ENCODE data around the gene CEP112. TPM values are rescaled to one million over a fixed set of nuclear protein-coding genes. Genes with fewer than 3 reads are reported as not detected.

Gene CEP112
- total and polyA plus RNA-seq, 4 donors: 1.1 to 4.9 (median 1.4) TPM

- TF ChIP-seq CTCF (IDR thresholded peaks at IDR 0.05; ENCODE audit: low read depth, low read length, missing input control) (no peak), ATF3 (IDR thresholded peaks at IDR 0.05) (no peak), HNF4A (conservative IDR thresholded peaks at IDR 0.05) (no peak), YY1 (IDR thresholded peaks at IDR 0.05) (no peak), JUND (IDR thresholded peaks at IDR 0.05) (no peak), FOXA2 (IDR thresholded peaks at IDR 0.05) (no peak), HNF4G (IDR thresholded peaks at IDR 0.05) (no peak), GABPA (IDR thresholded peaks at IDR 0.05 in 1 of 2, conservative IDR thresholded peaks at IDR 0.05 in 1 of 2) (no peak)
Observed at GRCh38 chr17:66129759-66130158, 62.2 kb downstream of the CEP112 start (continued).

- no peaks in the 10 kb centered on the region for H3K36me3 ChIP-seq (ENCODE audit: control insufficient read depth in 4 of 4, insufficient read depth in 3 of 4, low read depth in 1 of 4, low read length in 3 of 4)
- no peaks in the 10 kb centered on the region for H3K4me1 ChIP-seq (ENCODE audit: control insufficient read depth in 4 of 4, insufficient read depth in 4 of 4, low read length in 3 of 4)
- no peaks in the 10 kb centered on the region for H3K9me3 ChIP-seq (ENCODE audit: control insufficient read depth in 4 of 4, low read length in 3 of 4)
- TF ChIP-seq HNF4A (conservative IDR thresholded peaks at IDR 0.05) (no peak), FOXA2 (IDR thresholded peaks at IDR 0.05) (no peak), HNF4G (IDR thresholded peaks at IDR 0.05) (no peak), CTCF (IDR thresholded peaks at IDR 0.05; ENCODE audit: low read depth, low read length, missing input control) (no peak), SP1 (IDR thresholded peaks at IDR 0.05) (no peak), ATF3 (IDR thresholded peaks at IDR 0.05) (no peak), MAX (IDR thresholded peaks at IDR 0.05) (no peak), YY1 (IDR thresholded peaks at IDR 0.05) (no peak), ZBTB33 (IDR thresholded peaks at IDR 0.05) (no peak), NR2F2 (IDR thresholded peaks at IDR 0.05) (no peak), RXRA (IDR thresholded peaks at IDR 0.05) (no peak), REST (IDR thresholded peaks at IDR 0.05) (no peak), FOXA1 (IDR thresholded peaks at IDR 0.05) (no peak)
- no peaks in the 10 kb centered on the region for H3K27me3 ChIP-seq (ENCODE audit: control insufficient read depth in 4 of 4, insufficient read depth in 4 of 4, low read length in 3 of 4)
- DNase-seq (ENCODE audit: low spot score): no peak
- H3K9ac ChIP-seq (ENCODE audit: low read depth in 1 of 2, low read length in 2 of 2): no peak overlapping the region
- no peak overlapping the region for H3K27ac ChIP-seq (ENCODE audit: low read depth in 1 of 2, low read length in 2 of 2)
- WGBS: 94% methylated on average over 5 of the region's 5 CpGs
- H3K4me3 ChIP-seq (ENCODE audit: low read depth in 1 of 3, low read length in 3 of 3): no peak overlapping the region
Observed at GRCh38 chr17:66126231-66126630, 65.7 kb downstream of the CEP112 start.

All from liver (tissue), 9 donors.